Tibial artery (tissue), 4 donors: ENCODE results near the gene MRPL34.

Experiments used
- DNase-seq, 2 donors: peaks; one replicate each; pipeline ENCODE4 v3.0.0-alpha.2; 2019
- H3K27ac ChIP-seq, 2 donors: fragments of 200-600 bp; sonication (generic) in 1 of 2; 1 replicate in 1 of 2; 2 replicates in 1 of 2; pipeline ENCODE4 v1.5.1; 2018 to 2019; ENCODE audit warnings: mild to moderate bottlenecking in 1 of 2
- H3K27me3 ChIP-seq, 2 donors: fragments of 200-600 bp; sonication (generic) in 1 of 2; one replicate each; pipeline versions ENCODE4 v1.5.1 to v1.6.0; 2016 to 2019
- H3K36me3 ChIP-seq, 3 donors: fragments of 200-600 bp; sonication (generic) in 2 of 3; one replicate each; pipeline ENCODE4 v1.5.1; 2016 to 2019; ENCODE audit warnings: mild to moderate bottlenecking in 2 of 3
- H3K4me1 ChIP-seq, 4 donors: fragments of 200-600 bp; sonication (generic) in 2 of 4; 1 replicate in 3 of 4; 2 replicates in 1 of 4; pipeline ENCODE4 v1.5.1; 2016 to 2019
- H3K4me3 ChIP-seq, 2 donors: fragments of 200-600 bp; sonication (generic) in 1 of 2; 1 replicate in 1 of 2; 2 replicates in 1 of 2; pipeline ENCODE4 v1.5.1; 2018 to 2019; ENCODE audit warnings: mild to moderate bottlenecking in 2 of 2
- H3K9me3 ChIP-seq, 3 donors: fragments of 200-600 bp; sonication (generic) in 1 of 3; one replicate each; pipeline ENCODE4 v1.5.1; 2016 to 2019
- CTCF ChIP-seq, 2 experiments: fragments of 200-600 bp in 1 of 2; fragments of 450-650 bp in 1 of 2; IDR thresholded peaks; one replicate each; pipeline ENCODE4 v1.5.1; 2017 to 2019; ENCODE audit warnings: antibody characterized with exemption in 2 of 2, mild to moderate bottlenecking in 1 of 2, moderate library complexity in 1 of 2
- intact Hi-C: fragments of 100-400 bp; cut with DNase I; formaldehyde crosslinking; loops from one replicate; pipeline ENCODE4 v1.15.0; 2023; ENCODE audit warnings: low total_unique reads

MRPL34 gene

GRCh38 chr19:17348700-17349099 lies 43.0 kb downstream of the MRPL34 start:
- H3K9me3 ChIP-seq: no peaks in the 10 kb centered on the region
- peaks cover 0 to 40% (median 31%) of the 10 kb centered on the region in 4 donors for H3K4me1 ChIP-seq
- H3K27ac ChIP-seq: peak overlapping the region; percentile 39 to 47
- peak; percentile 75 to 82 for DNase-seq
- H3K4me3 ChIP-seq: peak overlapping the region in 1 of 2 donors; percentile 13
- H3K27me3 ChIP-seq: peaks cover 0 to 5% of the 10 kb centered on the region in 2 donors
- intact Hi-C loops: no loop called here
- TF ChIP-seq CTCF (IDR thresholded peaks at IDR 0.05): no peak
- no peaks in the 10 kb centered on the region for H3K36me3 ChIP-seq

- Histone ChIP-seq H3K27ac (no peak overlapping the region), H3K4me1 (peaks cover 0 to 28% (median 24%) of the 10 kb centered on the region in 4 donors), H3K4me3 (no peak overlapping the region), H3K27me3 (peaks cover 0 to 5% of the 10 kb centered on the region in 2 donors), H3K36me3 (no peaks in the 10 kb centered on the region), H3K9me3 (no peaks in the 10 kb centered on the region)
- no peak for TF ChIP-seq CTCF (IDR thresholded peaks at IDR 0.05)
- intact Hi-C loops: no loop called here
- no peak for DNase-seq
Measured at GRCh38 chr19:17351815-17352435, 46.3 kb downstream of the MRPL34 start.

DNA sequence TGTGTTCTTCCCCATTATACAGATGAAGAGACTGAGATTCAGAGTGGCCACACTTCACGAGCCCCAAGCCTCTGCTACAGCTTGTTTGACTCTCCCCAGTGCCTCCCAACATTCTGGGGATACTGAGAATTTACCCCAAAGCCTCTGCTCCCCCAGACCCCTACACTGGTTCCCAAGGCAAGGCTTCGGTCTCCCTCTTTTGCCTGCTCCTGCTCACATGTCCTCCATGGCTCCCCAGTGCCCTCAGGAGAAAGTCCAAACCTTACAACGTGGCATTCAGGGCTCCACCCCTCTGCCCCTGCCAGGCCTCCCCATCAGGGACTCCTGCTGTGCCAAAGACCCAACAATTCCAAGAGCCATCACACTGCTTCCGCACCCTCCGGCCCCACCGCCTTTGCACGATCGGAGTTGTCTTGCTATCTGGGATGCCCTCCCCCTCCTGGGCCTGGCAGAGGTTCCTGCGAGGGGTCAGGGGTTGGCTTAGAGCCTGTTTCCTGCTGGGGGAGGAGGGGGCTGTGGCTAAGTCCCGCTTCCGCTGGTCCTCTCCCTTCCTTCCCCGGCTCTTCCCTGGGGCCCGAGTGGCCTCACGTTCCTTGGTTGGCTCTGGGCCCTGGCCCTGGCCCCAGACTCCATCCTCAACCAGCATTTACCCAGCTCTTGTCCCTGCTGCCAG lies 47.1 kb downstream of the MRPL34 start:
- peaks cover 0 to 5% of the 10 kb centered on the region in 2 donors for H3K27me3 ChIP-seq
- peaks cover 0 to 22% (median 16%) of the 10 kb centered on the region in 4 donors for H3K4me1 ChIP-seq
- no peak for TF ChIP-seq CTCF (IDR thresholded peaks at IDR 0.05)
- H3K9me3 ChIP-seq: no peaks in the 10 kb centered on the region
- no peak overlapping the region for H3K27ac ChIP-seq
- DNase-seq: no peak
- intact Hi-C loops: no loop called here
- no peak overlapping the region for H3K4me3 ChIP-seq
- H3K36me3 ChIP-seq: no peaks in the 10 kb centered on the region

DNA sequence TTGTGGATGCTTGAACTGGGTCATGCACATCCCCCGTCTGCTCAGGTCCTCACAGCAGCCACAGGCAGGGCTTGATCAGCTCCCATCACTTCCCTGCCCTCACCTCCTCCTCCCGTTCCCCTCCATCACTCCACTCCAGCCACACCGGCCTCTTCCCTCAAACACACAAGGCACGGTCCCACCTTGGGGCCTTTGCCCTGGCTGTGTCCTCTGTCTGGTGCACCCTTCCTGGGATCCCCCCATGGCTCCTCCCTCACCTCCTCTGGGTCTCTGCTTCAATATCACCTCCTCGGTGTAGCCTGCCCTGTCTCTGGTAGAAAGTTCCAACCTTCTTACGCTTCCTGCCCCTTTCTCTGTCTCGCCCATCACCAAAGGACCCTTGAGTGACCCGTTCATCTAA lies 47.7 kb downstream of the MRPL34 start:
- peaks cover 0 to 5% of the 10 kb centered on the region in 2 donors for H3K27me3 ChIP-seq
- H3K9me3 ChIP-seq: no peaks in the 10 kb centered on the region
- no peak overlapping the region for H3K4me3 ChIP-seq
- no peaks in the 10 kb centered on the region for H3K36me3 ChIP-seq
- H3K27ac ChIP-seq: no peak overlapping the region
- intact Hi-C loops: no loop called here
- DNase-seq: no peak
- no peak for TF ChIP-seq CTCF (IDR thresholded peaks at IDR 0.05)
- H3K4me1 ChIP-seq: peaks cover 0 to 20% (median 10%) of the 10 kb centered on the region in 4 donors
